ENCODE results near the gene DCLRE1C.

GRCh38 chr10:14875941-14876340, 78.0 kb downstream of the DCLRE1C start:
- no peak for TF ChIP-seq RAD21 (conservative IDR thresholded peaks at IDR 0.05)
- TF ChIP-seq CTCF (IDR thresholded peaks at IDR 0.05; ENCODE audit: poor library complexity, severe bottlenecking), result no peak
- TF ChIP-seq EP300 (conservative IDR thresholded peaks at IDR 0.05; ENCODE audit: poor library complexity, severe bottlenecking), result no peak
- TF ChIP-seq REST (IDR thresholded peaks at IDR 0.05; ENCODE audit: borderline replicate concordance), result no peak
- no peak for TF ChIP-seq POLR2AphosphoS5 (IDR thresholded peaks at IDR 0.05)

Measured in neural cell (in vitro differentiated cells).